Muscle of leg (tissue), 11 donors: ENCODE results near the gene NINL. TPM values are rescaled to one million over a fixed set of nuclear protein-coding genes. Genes with fewer than 3 reads are reported as not detected.

Experiments used
- DNase-seq: peaks from one replicate; pipeline ENCODE4 v3.0.0; 2013
- H3K27ac ChIP-seq: one replicate; pipeline ENCODE4 v1.5.1; 2013; ENCODE audit warnings: mild to moderate bottlenecking, low read length, control low read depth
- H3K27me3 ChIP-seq: one replicate; pipeline ENCODE4 v1.6.1; 2013; ENCODE audit warnings: low read length; ENCODE audit not compliant: control insufficient read depth, insufficient read depth
- H3K36me3 ChIP-seq: one replicate; pipeline ENCODE4 v1.6.1; 2013; ENCODE audit warnings: low read length; ENCODE audit not compliant: control insufficient read depth, insufficient read depth
- H3K4me1 ChIP-seq: one replicate; pipeline ENCODE4 v1.6.1; 2013; ENCODE audit warnings: low read length; ENCODE audit not compliant: control insufficient read depth, insufficient read depth
- H3K4me3 ChIP-seq: one replicate; pipeline ENCODE4 v1.5.1; 2013; ENCODE audit warnings: low read length, control low read depth
- H3K9me3 ChIP-seq: replicated peaks from 2 replicates; pipeline ENCODE4 v1.6.1; 2013; ENCODE audit warnings: low read depth, low read length; ENCODE audit not compliant: control insufficient read depth
- WGBS: methylation state at CpG from one replicate; pipeline ENCODE4 v1.1.5; 2013; ENCODE audit warnings: missing lambda C conversion rate; ENCODE audit not compliant: insufficient coverage; 5-methylcytosine and 5-hydroxymethylcytosine counted together
- polyA plus RNA-seq, 8 donors: library from polyadenylated mRNA; unstranded; fragments of 120-200 nt; gene quantifications; one replicate each; pipeline versions ENCODE4 v1.2.1 to v1.2.3, GENCODE V29; 2013; ENCODE audit warnings: inconsistent platforms in 1 of 8, low replicate concordance in 1 of 8; ENCODE audit not compliant: insufficient read length in 8 of 8, insufficient read depth in 1 of 8
- total RNA-seq: library from RNA; stranded (reverse); fragments of 120-200 nt; gene quantifications from one replicate; pipeline ENCODE4 v1.2.4, GENCODE V29; 2013

Gene NINL
- total and polyA plus RNA-seq, 9 donors = 10.5 to 21.1 (median 15.1) TPM

- H3K4me3 ChIP-seq = no peak overlapping the region
- H3K27ac ChIP-seq = no peak overlapping the region
- H3K27me3 ChIP-seq = no peaks in the 10 kb centered on the region
- H3K4me1 ChIP-seq = peaks cover 16% of the 10 kb centered on the region
- H3K36me3 ChIP-seq = peaks cover 54% of the 10 kb centered on the region
- H3K9me3 ChIP-seq = no peaks in the 10 kb centered on the region
- no peak for DNase-seq
- 89% methylated on average over 10 of the region's 12 CpGs for WGBS
Observed at GRCh38 chr20:25459916-25460535, 125.3 kb downstream of the NINL start.

GRCh38 chr20:25459111-25459830 is 126.1 kb downstream of the NINL start:
- Histone ChIP-seq H3K27ac (no peak overlapping the region), H3K4me3 (no peak overlapping the region), H3K9me3 (no peaks in the 10 kb centered on the region), H3K36me3 (peaks cover 61% of the 10 kb centered on the region), H3K4me1 (peaks cover 9% of the 10 kb centered on the region), H3K27me3 (no peaks in the 10 kb centered on the region)
- 93% methylated on average over 11 of the region's 20 CpGs for WGBS
- no peak for DNase-seq

- Histone ChIP-seq H3K27ac (no peak overlapping the region), H3K36me3 (peaks cover 64% of the 10 kb centered on the region), H3K4me1 (peaks cover 9% of the 10 kb centered on the region), H3K4me3 (no peak overlapping the region), H3K9me3 (no peaks in the 10 kb centered on the region), H3K27me3 (no peaks in the 10 kb centered on the region)
- WGBS = 88% methylated on average over 16 of the region's 22 CpGs
- no peak for DNase-seq
Observed at GRCh38 chr20:25457886-25458680, 127.2 kb downstream of the NINL start.

GRCh38 chr20:25454153-25454900 is 131.0 kb downstream of the NINL start:
- no peak overlapping the region for H3K27ac ChIP-seq
- no peaks in the 10 kb centered on the region for H3K27me3 ChIP-seq
- peaks cover 49% of the 10 kb centered on the region for H3K36me3 ChIP-seq
- H3K9me3 ChIP-seq = no peaks in the 10 kb centered on the region
- H3K4me1 ChIP-seq = no peaks in the 10 kb centered on the region
- no peak for DNase-seq
- WGBS = 94% methylated on average over 14 of the region's 15 CpGs
- no peak overlapping the region for H3K4me3 ChIP-seq

GRCh38 chr20:25453035-25453810 is 132.1 kb downstream of the NINL start:
- 76% methylated on average over 20 of the region's 25 CpGs for WGBS
- no peak overlapping the region for H3K27ac ChIP-seq
- H3K9me3 ChIP-seq = peaks cover 3% of the 10 kb centered on the region
- H3K4me3 ChIP-seq = no peak overlapping the region
- H3K27me3 ChIP-seq = no peaks in the 10 kb centered on the region
- peaks cover 40% of the 10 kb centered on the region for H3K36me3 ChIP-seq
- H3K4me1 ChIP-seq = no peaks in the 10 kb centered on the region
- DNase-seq = no peak

GRCh38 chr20:25452333-25452732 is 133.0 kb downstream of the NINL start:
- Histone ChIP-seq H3K9me3 (peaks cover 3% of the 10 kb centered on the region), H3K4me1 (no peaks in the 10 kb centered on the region), H3K36me3 (peaks cover 39% of the 10 kb centered on the region), H3K27ac (no peak overlapping the region), H3K27me3 (no peaks in the 10 kb centered on the region), H3K4me3 (no peak overlapping the region)
- 95% methylated on average over 3 of the region's 6 CpGs for WGBS
- no peak for DNase-seq

GRCh38 chr20:25447671-25448070 is 137.7 kb downstream of the NINL start:
- Histone ChIP-seq H3K36me3 (peaks cover 14% of the 10 kb centered on the region), H3K27me3 (no peaks in the 10 kb centered on the region), H3K9me3 (peaks cover 3% of the 10 kb centered on the region), H3K4me3 (no peak overlapping the region), H3K27ac (no peak overlapping the region), H3K4me1 (no peaks in the 10 kb centered on the region)
- 97% methylated on average over 6 of the region's 6 CpGs for WGBS
- no peak for DNase-seq

- Histone ChIP-seq H3K27me3 (no peaks in the 10 kb centered on the region), H3K27ac (no peak overlapping the region), H3K4me3 (no peak overlapping the region), H3K4me1 (no peaks in the 10 kb centered on the region), H3K36me3 (peaks cover 13% of the 10 kb centered on the region), H3K9me3 (peaks cover 3% of the 10 kb centered on the region)
- DNase-seq = no peak
- no CpG with 5 or more reads among the region's 4 CpGs for WGBS
Observed at GRCh38 chr20:25444556-25444955, 140.8 kb downstream of the NINL start.

- no peak overlapping the region for H3K4me3 ChIP-seq
- WGBS = 83% methylated on average over 1 of the region's 3 CpGs
Observed at GRCh38 chr20:25439328-25439727, 146.0 kb downstream of the NINL start.

More at GRCh38 chr20:25439328-25439727, 146.0 kb downstream of the NINL start:
- Histone ChIP-seq H3K9me3 (no peaks in the 10 kb centered on the region), H3K27me3 (no peaks in the 10 kb centered on the region), H3K4me1 (no peaks in the 10 kb centered on the region), H3K36me3 (peaks cover 11% of the 10 kb centered on the region), H3K27ac (no peak overlapping the region)
- no peak for DNase-seq
